ENCODE results near the gene DPP6.

- no peak for TF ChIP-seq POLR2A (IDR thresholded peaks at IDR 0.05)
- TF ChIP-seq, protein P1, sequence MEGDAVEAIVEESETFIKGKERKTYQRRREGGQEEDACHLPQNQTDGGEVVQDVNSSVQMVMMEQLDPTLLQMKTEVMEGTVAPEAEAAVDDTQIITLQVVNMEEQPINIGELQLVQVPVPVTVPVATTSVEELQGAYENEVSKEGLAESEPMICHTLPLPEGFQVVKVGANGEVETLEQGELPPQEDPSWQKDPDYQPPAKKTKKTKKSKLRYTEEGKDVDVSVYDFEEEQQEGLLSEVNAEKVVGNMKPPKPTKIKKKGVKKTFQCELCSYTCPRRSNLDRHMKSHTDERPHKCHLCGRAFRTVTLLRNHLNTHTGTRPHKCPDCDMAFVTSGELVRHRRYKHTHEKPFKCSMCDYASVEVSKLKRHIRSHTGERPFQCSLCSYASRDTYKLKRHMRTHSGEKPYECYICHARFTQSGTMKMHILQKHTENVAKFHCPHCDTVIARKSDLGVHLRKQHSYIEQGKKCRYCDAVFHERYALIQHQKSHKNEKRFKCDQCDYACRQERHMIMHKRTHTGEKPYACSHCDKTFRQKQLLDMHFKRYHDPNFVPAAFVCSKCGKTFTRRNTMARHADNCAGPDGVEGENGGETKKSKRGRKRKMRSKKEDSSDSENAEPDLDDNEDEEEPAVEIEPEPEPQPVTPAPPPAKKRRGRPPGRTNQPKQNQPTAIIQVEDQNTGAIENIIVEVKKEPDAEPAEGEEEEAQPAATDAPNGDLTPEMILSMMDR (IDR thresholded peaks at IDR 0.05 in 8 of 11, conservative IDR thresholded peaks at IDR 0.05 in 3 of 11), result no peak
Measured at GRCh38 chr7:154540596-154540995, 488.4 kb downstream of the DPP6 start.
